Measurements from ENCODE around the gene E2F4. TPM values are rescaled to one million over a fixed set of nuclear protein-coding genes. Genes with fewer than 3 reads are reported as not detected.

The E2F4 gene
- total RNA-seq, 1 donor from 2014 or later: 51.2 TPM

GRCh38 chr16:67241008-67241900 lies 49.3 kb downstream of the E2F4 start:
- FAIRE-seq: no peak

GRCh38 chr16:67242138-67242730 lies 50.3 kb downstream of the E2F4 start:
- H3K36me3 Mint-ChIP-seq (ENCODE audit: low read depth, unreplicated experiment): peaks cover 20% of the 10 kb centered on the region

More at GRCh38 chr16:67241008-67241900, 49.3 kb downstream of the E2F4 start:
- peak; percentile 77 for DNase-seq (ENCODE audit: low read depth)
- Mint-ChIP-seq H3K27me3 (ENCODE audit: low read depth, unreplicated experiment) (no peaks in the 10 kb centered on the region), H3K27ac (ENCODE audit: unreplicated experiment) (peak overlapping the region; percentile 97), H3K4me1 (ENCODE audit: low read depth, unreplicated experiment) (peaks cover 41% of the 10 kb centered on the region), H3K36me3 (ENCODE audit: low read depth, unreplicated experiment) (peaks cover 24% of the 10 kb centered on the region), H3K4me3 (ENCODE audit: unreplicated experiment) (peak overlapping the region; percentile 61), H3K9me3 (ENCODE audit: unreplicated experiment) (no peaks in the 10 kb centered on the region)
- H3K9ac ChIP-seq (ENCODE audit: low read length): peak overlapping the region; percentile 78
- H2AFZ ChIP-seq (ENCODE audit: low read depth, low read length): peak overlapping the region; percentile 41
- peak overlapping the region; percentile 21 for H3K4me3 ChIP-seq (ENCODE audit: insufficient read depth, low read depth, low read length)
- H3K79me2 ChIP-seq (ENCODE audit: insufficient read depth, low read length): peaks cover 59% of the 10 kb centered on the region
- peaks cover 24% of the 10 kb centered on the region for H3K36me3 ChIP-seq (ENCODE audit: insufficient read depth, low read length)
- peak overlapping the region; percentile 91 for H3K27ac ChIP-seq (ENCODE audit: low read depth, low read length)
- no peaks in the 10 kb centered on the region for H3K9me3 ChIP-seq (ENCODE audit: insufficient read depth, low read depth, low read length)
- H3K4me1 ChIP-seq (ENCODE audit: insufficient read depth, low read length): peaks cover 50% of the 10 kb centered on the region
- H3K27me3 ChIP-seq (ENCODE audit: insufficient read depth, low read length): no peaks in the 10 kb centered on the region
- H3K4me2 ChIP-seq (ENCODE audit: low read length): peak overlapping the region; percentile 71
- no peaks in the 10 kb centered on the region for H4K20me1 ChIP-seq (ENCODE audit: insufficient read depth, low read length)
- TF ChIP-seq CTCF (IDR thresholded peaks at IDR 0.05; ENCODE audit: insufficient read depth, low read depth, low read length) (no peak), EZH2 (IDR thresholded peaks at IDR 0.05; ENCODE audit: insufficient read depth, low read length) (no peak)

More at GRCh38 chr16:67242138-67242730, 50.3 kb downstream of the E2F4 start:
- H3K9me3 ChIP-seq (ENCODE audit: insufficient read depth, low read depth, low read length): no peaks in the 10 kb centered on the region
- Mint-ChIP-seq H3K4me1 (ENCODE audit: low read depth, unreplicated experiment) (peaks cover 41% of the 10 kb centered on the region), H3K4me3 (ENCODE audit: unreplicated experiment) (no peak overlapping the region), H3K9me3 (ENCODE audit: unreplicated experiment) (no peaks in the 10 kb centered on the region), H3K27me3 (ENCODE audit: low read depth, unreplicated experiment) (no peaks in the 10 kb centered on the region), H3K27ac (ENCODE audit: unreplicated experiment) (peak overlapping the region; percentile 97)
- FAIRE-seq (no peak), DNase-seq (ENCODE audit: low read depth) (no peak)
- no peak overlapping the region for H3K4me3 ChIP-seq (ENCODE audit: insufficient read depth, low read depth, low read length)
- no peak for TF ChIP-seq EZH2 (IDR thresholded peaks at IDR 0.05; ENCODE audit: insufficient read depth, low read length)
- no peak for TF ChIP-seq CTCF (IDR thresholded peaks at IDR 0.05; ENCODE audit: insufficient read depth, low read depth, low read length)
- H3K4me2 ChIP-seq (ENCODE audit: low read length): peak overlapping the region; percentile 71
- no peak overlapping the region for H2AFZ ChIP-seq (ENCODE audit: low read depth, low read length)
- H3K27ac ChIP-seq (ENCODE audit: low read depth, low read length): peak overlapping the region; percentile 91
- H3K27me3 ChIP-seq (ENCODE audit: insufficient read depth, low read length): no peaks in the 10 kb centered on the region
- peaks cover 22% of the 10 kb centered on the region for H3K36me3 ChIP-seq (ENCODE audit: insufficient read depth, low read length)
- peaks cover 50% of the 10 kb centered on the region for H3K4me1 ChIP-seq (ENCODE audit: insufficient read depth, low read length)
- H3K79me2 ChIP-seq (ENCODE audit: insufficient read depth, low read length): peaks cover 67% of the 10 kb centered on the region
- H3K9ac ChIP-seq (ENCODE audit: low read length): no peak overlapping the region
- H4K20me1 ChIP-seq (ENCODE audit: insufficient read depth, low read length): no peaks in the 10 kb centered on the region
